K562 (cell line): ENCODE data around the gene TAF10. TPM values are rescaled to one million over a fixed set of nuclear protein-coding genes. Genes with fewer than 3 reads are reported as not detected.

Experiments used
- CBFA2T3 ChIP-seq: fragments of 450-650 bp; IDR thresholded peaks from 2 replicates; pipeline ENCODE4 v1.6.1; 2017
- FOXA3 ChIP-seq, 2 experiments: fragments of 450-650 bp in 1 of 2; sonication (generic) in 1 of 2; formaldehyde crosslinking; IDR thresholded peaks in 1 of 2; conservative IDR thresholded peaks in 1 of 2; 2 replicates each; pipeline versions ENCODE4 v1.4.0 to v1.8.0; 2020 to 2022; ENCODE audit warnings: mild to moderate bottlenecking in 2 of 2, missing genetic modification reagents in 1 of 2
- FOXJ3 ChIP-seq: sonication (generic); formaldehyde crosslinking; IDR thresholded peaks from 2 replicates; pipeline ENCODE4 v1.4.0; 2020; ENCODE audit warnings: mild to moderate bottlenecking, missing genetic modification reagents
- GABPB2 ChIP-seq: fragments of 250-450 bp; sonication (Bioruptor Pico); conservative IDR thresholded peaks from 2 replicates; pipeline ENCODE4 v1.5.1; 2021; ENCODE audit warnings: mild to moderate bottlenecking
- HDAC8 ChIP-seq: fragments of 450-650 bp; IDR thresholded peaks from 2 replicates; pipeline ENCODE4 v1.6.1; 2016; ENCODE audit warnings: mild to moderate bottlenecking, missing genetic modification characterization, moderate library complexity, missing compliant biosample characterization
- MBD2 ChIP-seq: sonication (generic); IDR thresholded peaks from 2 replicates; pipeline ENCODE4 v1.6.1; 2016; ENCODE audit warnings: low read depth, borderline replicate concordance
- MYNN ChIP-seq, 2 experiments: sonication (generic); formaldehyde crosslinking in 1 of 2; IDR thresholded peaks; 2 replicates each; pipeline versions ENCODE4 v1.5.0 to v1.6.1; 2016 to 2020; ENCODE audit warnings: antibody characterized with exemption in 1 of 2, missing genetic modification reagents in 1 of 2
- SFPQ ChIP-seq: fragments of 200-400 bp; formaldehyde crosslinking; IDR thresholded peaks from 2 replicates; pipeline ENCODE4 v1.6.1; 2017; ENCODE audit warnings: mild to moderate bottlenecking, low read depth, low read length, moderate library complexity
- SMAD4 ChIP-seq: fragments of 250-450 bp; sonication (Bioruptor Pico); conservative IDR thresholded peaks from 2 replicates; pipeline ENCODE4 v1.8.0; 2021; ENCODE audit warnings: inconsistent platforms, mild to moderate bottlenecking, moderate library complexity
- TRIM28 ChIP-seq: fragments of 450-650 bp; IDR thresholded peaks from 2 replicates; pipeline ENCODE4 v1.6.1; 2017
- ZBTB1 ChIP-seq: sonication (generic); formaldehyde crosslinking; IDR thresholded peaks from 2 replicates; pipeline ENCODE4 v1.8.1; 2023; ENCODE audit warnings: missing genetic modification reagents, low read depth, mild to moderate bottlenecking, borderline replicate concordance
- ZFP1 ChIP-seq: fragments of 450-650 bp; formaldehyde crosslinking; IDR thresholded peaks from 2 replicates; pipeline ENCODE4 v1.4.0; 2020; ENCODE audit warnings: mild to moderate bottlenecking, mixed read lengths
- ZNF444 ChIP-seq: fragments of 250-450 bp; sonication (Bioruptor Pico); IDR thresholded peaks from 2 replicates; pipeline ENCODE4 v1.4.0; 2020; ENCODE audit warnings: mild to moderate bottlenecking, moderate library complexity
- polyA plus RNA-seq, 8 experiments: library from polyadenylated mRNA; depleted of rRNA in 4 of 8; stranded (reverse) in 5 of 8; unstranded in 3 of 8; fragments of >200 nt; fragmentation: Nextera tagmentation in 2 of 8; fragmentation: Illumina TruSeq in 1 of 8; extraction: Ambion mirVana in 2 of 8; extraction: Trizol in 1 of 8; gene quantifications; 2 replicates each; pipeline versions ENCODE4 v1.2.1 to v1.2.3, GENCODE V29; 2011 to 2014; ENCODE audit warnings: inconsistent platforms in 1 of 8, missing spikeins in 1 of 8
- total RNA-seq, 7 experiments: library from RNA; depleted of rRNA in 6 of 7; stranded (reverse); fragments of >200 nt in 6 of 7; fragmentation: Illumina TruSeq in 2 of 7; extraction: Trizol in 2 of 7; gene quantifications; 2 replicates each; pipeline versions ENCODE4 v1.2.1 to v1.2.3, GENCODE V29; 2011 to 2021; ENCODE audit warnings: low replicate concordance in 1 of 7
- TF ChIP-seq, protein P1 (sequence below): fragments of 150-350 bp; IDR thresholded peaks from 2 replicates; pipeline ENCODE4 v1.6.1; 2014; ENCODE audit warnings: low read depth, mild to moderate bottlenecking, low read length, borderline replicate concordance

Gene TAF10
- total and polyA plus RNA-seq, 9 of the 15 experiments (the other 6 are each of a cell fraction or from before 2014, with no cell fraction given) = 19.5 to 197 (median 121) TPM

DNA sequence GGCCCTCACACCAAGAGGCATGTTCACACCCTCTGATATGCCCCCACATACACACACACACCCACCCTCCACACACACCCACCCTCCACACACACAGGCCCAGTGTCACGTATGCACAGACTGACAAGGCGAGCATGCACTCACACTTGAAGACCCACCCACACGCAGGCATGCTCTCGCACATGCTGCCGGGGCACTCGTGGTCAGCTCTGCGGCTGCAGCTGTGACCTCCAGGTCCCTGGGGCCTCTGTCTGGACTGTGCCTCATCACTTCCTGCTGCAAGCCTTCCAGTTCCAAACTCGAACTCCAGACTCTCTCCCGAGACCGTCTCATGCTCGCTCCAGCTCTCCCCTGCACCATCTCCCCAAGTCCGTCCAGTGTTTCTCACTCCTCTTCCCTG is 34.1 kb upstream of the TAF10 start (continued):
- TF ChIP-seq ZBTB1 (CRISPR knock-in tag) (peak; percentile 83), HDAC8 (tag) (no peak), SMAD4 (CRISPR knock-in tag) (peak; percentile 43; the same call in 1 of the 2 replicates), ZFP1 (no peak), CBFA2T3 (peak; percentile 15; the same call in 1 of the 2 replicates), SFPQ (no peak), MYNN (IDR thresholded peaks at IDR 0.05) (no peak), MYNN (CRISPR knock-in tag; IDR thresholded peaks at IDR 0.05) (no peak), ZNF444 (no peak), GABPB2 (no peak), TRIM28 (no peak), MBD2 (no peak), FOXJ3 (CRISPR knock-in tag) (no peak), FOXA3 (CRISPR knock-in tag; conservative IDR thresholded peaks at IDR 0.05 in 1 of 2, IDR thresholded peaks at IDR 0.05 in 1 of 2) (peak in 1 of 2 experiments; percentile 37; a peak in 1 of 4 replicates)
- TF ChIP-seq, protein P1, sequence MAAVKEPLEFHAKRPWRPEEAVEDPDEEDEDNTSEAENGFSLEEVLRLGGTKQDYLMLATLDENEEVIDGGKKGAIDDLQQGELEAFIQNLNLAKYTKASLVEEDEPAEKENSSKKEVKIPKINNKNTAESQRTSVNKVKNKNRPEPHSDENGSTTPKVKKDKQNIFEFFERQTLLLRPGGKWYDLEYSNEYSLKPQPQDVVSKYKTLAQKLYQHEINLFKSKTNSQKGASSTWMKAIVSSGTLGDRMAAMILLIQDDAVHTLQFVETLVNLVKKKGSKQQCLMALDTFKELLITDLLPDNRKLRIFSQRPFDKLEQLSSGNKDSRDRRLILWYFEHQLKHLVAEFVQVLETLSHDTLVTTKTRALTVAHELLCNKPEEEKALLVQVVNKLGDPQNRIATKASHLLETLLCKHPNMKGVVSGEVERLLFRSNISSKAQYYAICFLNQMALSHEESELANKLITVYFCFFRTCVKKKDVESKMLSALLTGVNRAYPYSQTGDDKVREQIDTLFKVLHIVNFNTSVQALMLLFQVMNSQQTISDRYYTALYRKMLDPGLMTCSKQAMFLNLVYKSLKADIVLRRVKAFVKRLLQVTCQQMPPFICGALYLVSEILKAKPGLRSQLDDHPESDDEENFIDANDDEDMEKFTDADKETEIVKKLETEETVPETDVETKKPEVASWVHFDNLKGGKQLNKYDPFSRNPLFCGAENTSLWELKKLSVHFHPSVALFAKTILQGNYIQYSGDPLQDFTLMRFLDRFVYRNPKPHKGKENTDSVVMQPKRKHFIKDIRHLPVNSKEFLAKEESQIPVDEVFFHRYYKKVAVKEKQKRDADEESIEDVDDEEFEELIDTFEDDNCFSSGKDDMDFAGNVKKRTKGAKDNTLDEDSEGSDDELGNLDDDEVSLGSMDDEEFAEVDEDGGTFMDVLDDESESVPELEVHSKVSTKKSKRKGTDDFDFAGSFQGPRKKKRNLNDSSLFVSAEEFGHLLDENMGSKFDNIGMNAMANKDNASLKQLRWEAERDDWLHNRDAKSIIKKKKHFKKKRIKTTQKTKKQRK = no peak
